ENCODE measurements around the gene RHBDD1. TPM values are rescaled to one million over a fixed set of nuclear protein-coding genes. Genes with fewer than 3 reads are reported as not detected.
"Not testable (repeated sequence)": the region's sequence is repeated elsewhere in the genome, so short reads cannot be mapped to it uniquely, and the experiment has no call there.

The RHBDD1 gene
- total RNA-seq, 4 donors from 2014 or later: 7.8 to 28.9 (median 18.0) TPM

DNA sequence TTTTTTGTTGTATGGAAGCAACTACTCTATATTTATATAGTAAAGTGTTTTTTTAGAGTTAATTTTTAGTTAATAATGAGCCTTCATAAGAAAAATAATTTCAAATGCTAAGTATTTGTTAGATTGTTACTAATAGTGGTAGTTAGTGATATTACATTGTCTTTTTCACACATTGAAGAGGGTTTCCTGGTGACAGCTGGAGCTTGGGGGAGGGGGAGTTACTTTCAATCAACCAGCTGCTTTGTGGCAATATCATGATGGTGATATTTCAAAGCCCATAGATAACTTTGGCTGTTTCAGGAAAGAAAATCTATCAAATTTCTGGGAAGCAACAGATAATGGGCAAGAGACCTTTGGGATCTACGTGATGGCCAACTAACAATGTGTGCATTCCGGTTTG lies 4.1 kb downstream of the RHBDD1 start:
- intact Hi-C loops (cut with DNase I; ENCODE audit: low total_unique reads): no loop called here
- TF ChIP-seq, protein P1, sequence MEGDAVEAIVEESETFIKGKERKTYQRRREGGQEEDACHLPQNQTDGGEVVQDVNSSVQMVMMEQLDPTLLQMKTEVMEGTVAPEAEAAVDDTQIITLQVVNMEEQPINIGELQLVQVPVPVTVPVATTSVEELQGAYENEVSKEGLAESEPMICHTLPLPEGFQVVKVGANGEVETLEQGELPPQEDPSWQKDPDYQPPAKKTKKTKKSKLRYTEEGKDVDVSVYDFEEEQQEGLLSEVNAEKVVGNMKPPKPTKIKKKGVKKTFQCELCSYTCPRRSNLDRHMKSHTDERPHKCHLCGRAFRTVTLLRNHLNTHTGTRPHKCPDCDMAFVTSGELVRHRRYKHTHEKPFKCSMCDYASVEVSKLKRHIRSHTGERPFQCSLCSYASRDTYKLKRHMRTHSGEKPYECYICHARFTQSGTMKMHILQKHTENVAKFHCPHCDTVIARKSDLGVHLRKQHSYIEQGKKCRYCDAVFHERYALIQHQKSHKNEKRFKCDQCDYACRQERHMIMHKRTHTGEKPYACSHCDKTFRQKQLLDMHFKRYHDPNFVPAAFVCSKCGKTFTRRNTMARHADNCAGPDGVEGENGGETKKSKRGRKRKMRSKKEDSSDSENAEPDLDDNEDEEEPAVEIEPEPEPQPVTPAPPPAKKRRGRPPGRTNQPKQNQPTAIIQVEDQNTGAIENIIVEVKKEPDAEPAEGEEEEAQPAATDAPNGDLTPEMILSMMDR (IDR thresholded peaks at IDR 0.05): no peak
- TF ChIP-seq POLR2A (IDR thresholded peaks at IDR 0.05): no peak
- WGBS, 2 donors: 95 to 98% methylated on average over 2 of the region's 2 CpGs
- no peak for DNase-seq (ENCODE audit: low spot score in 2 of 2)
- no peak overlapping the region for H3K4me3 ChIP-seq (ENCODE audit: low read depth, poor library complexity, severe bottlenecking)

DNA sequence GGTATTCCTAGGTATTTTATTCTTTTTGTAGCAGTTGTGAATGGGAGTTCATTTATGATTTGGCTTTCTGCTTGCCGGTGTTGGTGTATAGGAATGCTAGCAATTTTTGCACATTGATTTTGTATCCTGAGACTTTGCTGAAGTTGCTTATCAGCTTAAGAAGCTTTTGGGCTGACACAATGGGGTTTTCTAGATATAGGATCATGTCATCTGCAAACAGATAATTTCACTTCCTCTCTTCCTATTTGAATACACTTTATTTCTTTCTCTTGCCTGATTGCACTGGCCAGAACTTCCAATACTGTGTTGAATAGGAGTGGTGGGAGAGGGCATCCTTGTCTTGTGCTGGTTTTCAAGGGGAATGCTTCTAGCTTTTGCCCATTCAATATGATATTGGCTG lies 7.1 kb downstream of the RHBDD1 start:
- H3K4me3 ChIP-seq (ENCODE audit: low read depth, poor library complexity, severe bottlenecking); DNase-seq (ENCODE audit: low spot score in 2 of 2); intact Hi-C loops (cut with DNase I; ENCODE audit: low total_unique reads): not testable (repeated sequence)
- WGBS, 2 donors: 94 to 97% methylated on average over 1 of the region's 1 CpG

DNA sequence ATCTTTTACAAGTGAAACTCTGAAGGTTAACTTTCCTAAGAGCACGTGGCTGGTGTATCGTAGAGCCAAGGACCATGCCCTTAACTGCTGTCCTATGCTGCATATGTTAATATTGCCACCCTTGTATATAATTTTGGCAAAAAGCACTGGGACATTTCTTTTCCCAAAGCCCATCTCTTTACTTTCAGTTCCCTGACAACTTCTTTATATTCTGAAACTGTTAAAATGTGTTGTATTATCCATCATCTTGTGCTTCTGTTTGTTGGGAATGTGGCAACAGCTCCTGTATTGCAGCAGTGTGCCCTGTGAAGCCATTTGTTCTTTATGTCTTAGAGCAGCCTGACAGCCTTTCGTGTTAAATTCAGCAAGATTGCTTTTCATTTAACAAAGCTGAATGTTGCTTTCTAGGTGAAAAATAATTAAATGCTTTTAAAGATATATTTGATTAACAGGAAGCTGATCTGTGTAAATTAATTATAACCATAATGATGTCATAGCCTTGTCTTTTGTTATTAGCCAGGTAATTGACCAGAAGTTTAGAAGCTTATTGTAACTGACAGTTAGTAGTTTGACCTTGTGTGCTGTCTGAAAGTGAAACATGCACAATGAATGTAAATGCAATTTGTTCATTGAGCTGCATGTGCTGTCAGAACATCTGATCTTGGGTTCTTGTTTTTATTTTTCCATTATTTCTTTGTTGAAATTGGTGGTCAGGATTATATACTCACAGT lies 9.7 kb downstream of the RHBDD1 start:
- TF ChIP-seq POLR2A (IDR thresholded peaks at IDR 0.05): no peak
- TF ChIP-seq, protein P1 (IDR thresholded peaks at IDR 0.05): no peak
- no peak for DNase-seq (ENCODE audit: low spot score in 2 of 2)
- intact Hi-C loops (cut with DNase I; ENCODE audit: low total_unique reads): no loop called here
- 89 to 91% methylated on average over 3 of the region's 3 CpGs for WGBS, 2 donors
- no peak overlapping the region for H3K4me3 ChIP-seq (ENCODE audit: low read depth, poor library complexity, severe bottlenecking)

DNA sequence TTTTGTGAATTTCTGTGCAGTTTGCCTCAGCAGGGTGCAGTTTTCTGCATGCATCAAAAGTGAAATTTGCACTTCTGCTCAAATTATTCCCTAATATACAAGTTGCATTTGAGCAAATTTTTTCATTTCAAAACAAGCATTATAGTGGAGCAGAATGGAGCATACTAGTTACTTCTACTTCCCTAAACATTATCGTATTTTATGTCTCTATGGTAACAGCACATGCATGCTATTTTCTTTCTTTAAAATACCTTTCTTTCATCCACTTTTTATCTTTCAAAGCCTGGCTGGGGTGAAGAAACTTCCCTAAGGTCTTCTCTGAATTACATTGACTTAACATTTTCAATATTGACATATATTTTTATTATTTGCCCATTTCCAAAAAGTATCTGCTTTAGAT lies 11.2 kb downstream of the RHBDD1 start:
- 62 to 73% methylated on average over 1 of the region's 1 CpG for WGBS, 2 donors
- TF ChIP-seq, protein P1 (IDR thresholded peaks at IDR 0.05): no peak
- no peak for TF ChIP-seq POLR2A (IDR thresholded peaks at IDR 0.05)
- DNase-seq (ENCODE audit: low spot score in 2 of 2): no peak
- intact Hi-C loops (cut with DNase I; ENCODE audit: low total_unique reads): no loop called here
- H3K4me3 ChIP-seq (ENCODE audit: low read depth, poor library complexity, severe bottlenecking): no peak overlapping the region

DNA sequence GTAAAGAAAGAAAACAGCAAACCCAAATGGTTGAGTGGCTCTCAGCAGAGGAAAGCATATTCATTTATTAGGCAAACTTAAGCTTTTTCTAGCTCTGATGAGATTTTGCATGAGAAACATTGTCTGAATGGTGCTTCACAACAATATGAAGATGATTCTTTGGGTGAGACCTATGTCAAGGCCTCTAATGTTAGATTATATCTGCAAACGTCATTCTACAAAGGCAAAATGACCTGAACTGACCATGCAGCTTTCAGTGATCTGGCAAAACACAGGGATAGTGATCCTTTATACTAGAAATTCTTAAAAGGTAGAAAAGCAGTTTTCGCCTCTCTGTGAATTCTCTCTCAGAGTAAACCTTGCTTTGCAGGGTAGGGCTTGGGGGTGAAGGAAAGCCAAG lies 11.7 kb downstream of the RHBDD1 start:
- DNase-seq (ENCODE audit: low spot score in 2 of 2): no peak
- intact Hi-C loops (cut with DNase I; ENCODE audit: low total_unique reads): no loop called here
- TF ChIP-seq, protein P1 (IDR thresholded peaks at IDR 0.05): no peak
- TF ChIP-seq POLR2A (IDR thresholded peaks at IDR 0.05): no peak
- 88 to 96% methylated on average over 2 of the region's 2 CpGs for WGBS, 2 donors
- H3K4me3 ChIP-seq (ENCODE audit: low read depth, poor library complexity, severe bottlenecking): no peak overlapping the region

DNA sequence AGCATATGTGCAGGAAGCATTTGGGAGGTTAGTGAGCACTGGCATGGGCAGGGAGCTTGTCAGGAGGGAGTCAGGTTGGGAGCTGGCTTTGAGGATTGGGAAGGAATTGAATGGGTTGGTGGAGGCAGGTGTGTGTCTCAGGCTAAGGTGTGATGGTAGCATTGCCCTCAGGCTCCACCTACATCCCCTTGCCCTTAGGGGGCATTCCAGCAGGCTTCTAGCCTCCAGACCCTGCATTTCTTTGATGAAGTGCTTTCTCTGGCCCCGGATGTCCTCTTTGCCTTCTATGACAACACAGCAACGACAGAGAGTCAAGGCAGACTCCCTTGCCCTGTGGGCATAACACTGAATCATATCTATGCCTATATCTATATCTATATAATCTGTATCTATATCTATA lies 13.5 kb downstream of the RHBDD1 start:
- intact Hi-C loops (cut with DNase I; ENCODE audit: low total_unique reads): no loop called here
- H3K4me3 ChIP-seq (ENCODE audit: low read depth, poor library complexity, severe bottlenecking): no peak overlapping the region
- no peak for DNase-seq (ENCODE audit: low spot score in 2 of 2)
- no peak for TF ChIP-seq POLR2A (IDR thresholded peaks at IDR 0.05)
- TF ChIP-seq, protein P1 (IDR thresholded peaks at IDR 0.05): no peak
- WGBS, 2 donors: 66 to 71% methylated on average over 2 of the region's 2 CpGs

Data from lower leg skin (tissue), 4 donors.